WTC11 (cell line): ENCODE results near the gene OGG1.

Experiments used
- NFYB ChIP-seq: sonication (generic); formaldehyde crosslinking; conservative IDR thresholded peaks from 2 replicates; pipeline ENCODE4 v1.8.0; 2022; ENCODE audit warnings: low read depth, missing genetic modification reagents
- TF ChIP-seq, protein P1 (sequence below): fragments of 200-600 bp; IDR thresholded peaks from 2 replicates; pipeline ENCODE4 v1.8.0; 2022; ENCODE audit warnings: antibody characterized with exemption

DNA sequence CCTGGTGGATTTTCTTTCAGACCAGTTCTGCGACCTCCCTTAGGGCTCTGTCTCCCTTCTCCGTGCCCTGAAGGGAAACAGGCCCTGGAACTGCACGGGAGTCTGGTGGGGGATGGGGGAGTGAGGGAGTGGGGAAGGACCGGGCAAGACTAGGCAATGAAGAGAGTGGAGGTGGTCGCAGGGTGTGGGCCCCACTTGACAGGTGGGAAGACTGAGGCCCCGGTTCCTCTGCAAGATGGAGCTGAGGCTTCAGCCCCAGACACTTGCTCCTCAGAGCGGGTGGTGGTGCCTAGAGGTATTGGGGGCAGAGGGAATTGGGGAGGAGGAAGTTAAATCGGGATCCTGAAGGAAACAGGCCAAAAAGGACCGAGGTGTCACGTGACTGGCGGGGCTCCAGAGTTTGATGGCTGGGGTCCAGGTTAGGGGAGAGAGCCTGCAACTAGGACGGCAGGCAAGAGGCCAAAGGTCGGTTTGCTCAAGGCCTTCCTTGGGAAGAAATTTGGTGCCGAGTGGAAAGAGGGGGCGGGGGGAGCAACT lies 20.6 kb downstream of the OGG1 start:
- TF ChIP-seq, protein P1, sequence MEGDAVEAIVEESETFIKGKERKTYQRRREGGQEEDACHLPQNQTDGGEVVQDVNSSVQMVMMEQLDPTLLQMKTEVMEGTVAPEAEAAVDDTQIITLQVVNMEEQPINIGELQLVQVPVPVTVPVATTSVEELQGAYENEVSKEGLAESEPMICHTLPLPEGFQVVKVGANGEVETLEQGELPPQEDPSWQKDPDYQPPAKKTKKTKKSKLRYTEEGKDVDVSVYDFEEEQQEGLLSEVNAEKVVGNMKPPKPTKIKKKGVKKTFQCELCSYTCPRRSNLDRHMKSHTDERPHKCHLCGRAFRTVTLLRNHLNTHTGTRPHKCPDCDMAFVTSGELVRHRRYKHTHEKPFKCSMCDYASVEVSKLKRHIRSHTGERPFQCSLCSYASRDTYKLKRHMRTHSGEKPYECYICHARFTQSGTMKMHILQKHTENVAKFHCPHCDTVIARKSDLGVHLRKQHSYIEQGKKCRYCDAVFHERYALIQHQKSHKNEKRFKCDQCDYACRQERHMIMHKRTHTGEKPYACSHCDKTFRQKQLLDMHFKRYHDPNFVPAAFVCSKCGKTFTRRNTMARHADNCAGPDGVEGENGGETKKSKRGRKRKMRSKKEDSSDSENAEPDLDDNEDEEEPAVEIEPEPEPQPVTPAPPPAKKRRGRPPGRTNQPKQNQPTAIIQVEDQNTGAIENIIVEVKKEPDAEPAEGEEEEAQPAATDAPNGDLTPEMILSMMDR = no peak
- TF ChIP-seq NFYB = no peak
